Measurements from ENCODE around the gene IL12B. TPM values are rescaled to one million over a fixed set of nuclear protein-coding genes. Genes with fewer than 3 reads are reported as not detected.

The IL12B gene
- total and polyA plus RNA-seq, 5 donors, result not detected

DNA sequence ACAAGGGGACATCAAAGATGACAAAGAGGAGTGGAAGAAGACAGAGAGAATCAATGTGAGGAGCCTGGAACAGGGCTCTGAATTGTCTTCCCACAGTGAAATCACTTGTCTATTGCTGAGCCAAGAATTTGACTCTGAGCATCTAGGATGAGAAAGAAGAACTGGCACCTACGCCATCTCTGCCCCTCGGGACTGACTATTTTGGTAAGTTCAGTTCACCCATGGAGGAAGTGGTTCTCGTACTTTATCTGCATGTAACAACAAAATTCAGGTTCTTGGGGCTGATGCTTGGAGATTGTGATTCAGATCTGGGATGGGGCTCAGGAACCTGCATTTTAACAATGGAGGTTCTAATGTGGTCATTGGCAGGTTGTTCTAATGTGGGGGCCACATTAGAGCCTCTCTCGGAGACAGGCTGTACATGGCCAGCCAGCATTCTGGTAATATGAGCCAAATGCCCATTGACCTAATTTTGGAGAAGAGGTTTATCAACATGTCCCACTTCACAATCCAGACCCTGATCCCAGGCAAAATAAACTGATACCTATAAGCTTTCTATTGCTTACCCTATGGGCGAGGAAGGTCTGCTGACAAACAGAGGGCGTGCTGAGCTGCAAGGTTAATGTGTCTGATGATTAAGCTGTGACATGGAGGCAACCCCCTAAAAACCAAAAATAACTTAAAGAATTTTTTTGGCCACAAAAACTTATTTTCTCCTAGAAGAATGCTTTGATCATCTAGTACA lies 2.7 kb upstream of the IL12B start:
- H3K27me3 ChIP-seq (ENCODE audit: control insufficient read depth, insufficient read depth), result no peaks in the 10 kb centered on the region
- H3K4me1 ChIP-seq (ENCODE audit: control insufficient read depth, insufficient read depth, low read length), result peaks cover 3% of the 10 kb centered on the region
- no peaks in the 10 kb centered on the region for H3K9me3 ChIP-seq (ENCODE audit: control insufficient read depth, low read length)
- WGBS, result 70% methylated on average over 6 of the region's 6 CpGs
- no peak overlapping the region for H3K27ac ChIP-seq (ENCODE audit: low read length)
- no peak for ATAC-seq
- no peak for DNase-seq
- H3K4me3 ChIP-seq (ENCODE audit: low read length), result no peak overlapping the region
- intact Hi-C loops (cut with DNase I), result loop anchor here in 1 of 4 donors (5.0 kb wide), 1 partner anchor 654 kb away; no protein-coding TSS in a partner anchor

DNA sequence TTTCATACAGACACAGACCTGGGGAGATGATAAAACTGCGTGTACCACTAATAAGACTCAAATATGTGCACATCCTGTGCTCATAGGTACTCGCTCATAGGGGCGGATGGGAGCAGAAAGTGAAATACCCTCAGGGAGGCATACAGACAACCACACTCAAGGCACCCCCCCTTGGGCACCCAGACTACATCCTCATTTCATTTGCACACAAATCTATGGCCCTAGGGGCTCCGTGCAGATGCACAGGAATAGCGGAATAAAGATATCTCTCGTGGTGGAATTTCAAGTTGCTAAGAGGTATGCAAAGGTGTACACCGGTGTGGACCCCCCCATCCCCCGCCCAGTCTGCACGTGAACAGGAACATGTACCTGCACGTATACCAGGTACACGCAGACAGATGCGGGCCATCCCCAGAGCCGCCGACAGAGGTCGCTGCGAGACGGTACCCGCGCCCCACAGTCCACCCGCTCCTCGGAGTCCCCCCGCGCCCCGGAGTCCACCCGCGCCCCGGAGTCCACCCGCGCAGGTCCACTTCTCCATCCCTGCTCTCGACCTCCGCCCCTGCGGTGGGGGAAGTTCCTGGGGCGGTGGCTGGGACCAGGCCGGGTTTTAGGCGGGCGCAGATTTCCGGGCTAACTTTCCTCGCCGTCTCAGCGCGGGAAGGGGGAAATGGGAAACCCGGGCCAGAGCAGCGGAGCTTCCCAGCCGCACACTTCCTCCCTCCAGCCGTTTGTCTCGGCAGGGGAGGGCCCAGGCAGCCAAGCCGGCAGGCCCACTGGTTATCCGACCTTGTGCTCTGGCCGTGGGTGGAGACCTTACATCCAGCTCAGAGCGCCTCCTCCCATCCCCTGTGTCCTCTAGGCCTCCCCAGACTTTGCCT lies 1.0 kb upstream of the IL12B start:
- Histone ChIP-seq H3K27ac (ENCODE audit: low read length) (no peak overlapping the region), H3K9me3 (ENCODE audit: control insufficient read depth, low read length) (no peaks in the 10 kb centered on the region), H3K4me1 (ENCODE audit: control insufficient read depth, insufficient read depth, low read length) (no peaks in the 10 kb centered on the region), H3K4me3 (ENCODE audit: low read length) (peak overlapping the region; percentile 33), H3K27me3 (ENCODE audit: control insufficient read depth, insufficient read depth) (peaks cover 2% of the 10 kb centered on the region)
- intact Hi-C loops (cut with DNase I), result loop anchor here in 1 of 4 donors (5.0 kb wide), 1 partner anchor 656 kb away; no protein-coding TSS in a partner anchor
- 5% methylated on average over 50 of the region's 50 CpGs for WGBS
- DNase-seq (peak; percentile 72 to 89 (median 87)), ATAC-seq (peak; percentile 93 to 97)

DNA sequence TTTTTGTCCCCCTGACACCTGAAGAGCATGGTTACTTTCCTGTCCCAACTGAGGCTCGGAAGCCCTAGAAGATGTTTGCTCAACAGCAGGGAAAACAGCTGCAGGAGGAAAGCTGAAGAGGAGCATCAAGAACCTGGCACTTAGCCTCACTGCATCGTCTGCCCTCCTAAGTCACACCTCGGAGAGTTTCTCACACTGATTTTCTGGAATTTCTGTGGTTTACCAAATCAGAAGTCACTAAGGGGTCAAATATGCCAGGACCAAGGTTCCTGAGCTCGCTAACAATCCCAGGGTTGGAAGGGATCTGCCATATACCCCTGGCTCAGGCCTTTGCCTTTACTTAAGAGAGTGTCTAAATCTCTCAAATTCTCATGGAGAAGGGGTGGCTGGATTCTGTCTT lies 5.3 kb downstream of the IL12B start:
- no peak for DNase-seq
- Histone ChIP-seq H3K9me3 (ENCODE audit: control insufficient read depth, low read length) (no peaks in the 10 kb centered on the region), H3K4me1 (ENCODE audit: control insufficient read depth, insufficient read depth, low read length) (no peaks in the 10 kb centered on the region), H3K27ac (ENCODE audit: low read length) (no peak overlapping the region), H3K4me3 (ENCODE audit: low read length) (no peak overlapping the region), H3K27me3 (ENCODE audit: control insufficient read depth, insufficient read depth) (peaks cover 2% of the 10 kb centered on the region)
- ATAC-seq, result no peak
- intact Hi-C loops (cut with DNase I), result no loop called here
- WGBS, result 78% methylated on average over 4 of the region's 4 CpGs

DNA sequence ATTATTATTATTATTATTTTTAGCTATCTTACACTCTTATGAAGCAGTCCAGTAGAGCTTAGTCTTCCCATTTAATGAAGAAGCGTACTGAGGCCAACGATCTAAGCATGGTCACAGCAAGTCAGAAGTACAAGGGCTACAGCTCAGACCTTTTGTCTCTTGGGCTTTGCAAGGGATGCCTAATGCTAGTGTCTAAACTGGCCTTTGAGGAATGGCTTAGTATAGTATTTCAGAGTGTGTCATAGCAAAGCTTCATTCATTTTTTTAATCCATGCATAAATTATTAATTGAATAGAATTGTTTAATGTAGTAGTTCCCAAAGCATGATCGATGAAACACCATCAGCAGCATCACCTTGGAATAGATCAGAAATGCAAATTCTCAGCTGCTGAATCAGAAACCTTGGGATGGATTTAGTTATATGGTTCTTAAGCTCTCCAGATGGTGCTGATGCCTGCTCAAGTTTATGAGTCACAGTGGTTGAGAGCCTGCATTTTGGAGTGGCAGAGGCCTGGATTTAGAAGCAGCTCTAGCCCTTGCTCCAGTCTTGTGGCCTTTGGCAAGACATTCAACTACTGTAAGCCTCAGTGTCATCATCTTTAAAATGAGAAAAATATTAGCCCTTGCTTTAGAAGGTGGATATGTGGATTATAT lies 6.1 kb downstream of the IL12B start:
- intact Hi-C loops (cut with DNase I), result no loop called here

DNA sequence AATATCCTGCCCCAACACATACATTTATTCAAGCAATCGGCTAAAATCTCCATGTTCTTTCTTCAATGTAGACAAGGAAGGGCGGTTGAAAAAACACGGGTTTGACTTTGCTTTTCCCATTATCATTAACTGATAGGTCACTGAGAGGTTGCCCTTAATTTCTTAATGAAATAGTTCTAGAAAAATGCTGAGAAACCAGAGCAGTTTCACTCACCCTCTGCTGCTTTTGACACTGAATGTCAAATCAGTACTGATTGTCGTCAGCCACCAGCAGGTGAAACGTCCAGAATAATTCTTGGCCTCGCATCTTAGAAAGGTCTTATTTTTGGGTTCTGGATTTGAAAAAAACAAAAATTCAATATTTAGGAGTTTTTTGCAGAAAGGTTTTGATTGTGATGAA lies 8.1 kb downstream of the IL12B start:
- H3K27me3 ChIP-seq (ENCODE audit: control insufficient read depth, insufficient read depth), result peaks cover 2% of the 10 kb centered on the region
- no peaks in the 10 kb centered on the region for H3K9me3 ChIP-seq (ENCODE audit: control insufficient read depth, low read length)
- no peaks in the 10 kb centered on the region for H3K4me1 ChIP-seq (ENCODE audit: control insufficient read depth, insufficient read depth, low read length)
- intact Hi-C loops (cut with DNase I), result no loop called here
- no peak overlapping the region for H3K27ac ChIP-seq (ENCODE audit: low read length)
- ATAC-seq (no peak), DNase-seq (no peak)
- WGBS, result 85% methylated on average over 6 of the region's 6 CpGs
- H3K4me3 ChIP-seq (ENCODE audit: low read length), result no peak overlapping the region

More for the DNA sequence above, 6.1 kb downstream of the IL12B start:
- Histone ChIP-seq H3K4me1 (ENCODE audit: control insufficient read depth, insufficient read depth, low read length) (no peaks in the 10 kb centered on the region), H3K9me3 (ENCODE audit: control insufficient read depth, low read length) (no peaks in the 10 kb centered on the region), H3K27ac (ENCODE audit: low read length) (no peak overlapping the region), H3K4me3 (ENCODE audit: low read length) (no peak overlapping the region), H3K27me3 (ENCODE audit: control insufficient read depth, insufficient read depth) (peaks cover 2% of the 10 kb centered on the region)
- DNase-seq (no peak), ATAC-seq (no peak)
- 92% methylated on average over 3 of the region's 3 CpGs for WGBS

DNA sequence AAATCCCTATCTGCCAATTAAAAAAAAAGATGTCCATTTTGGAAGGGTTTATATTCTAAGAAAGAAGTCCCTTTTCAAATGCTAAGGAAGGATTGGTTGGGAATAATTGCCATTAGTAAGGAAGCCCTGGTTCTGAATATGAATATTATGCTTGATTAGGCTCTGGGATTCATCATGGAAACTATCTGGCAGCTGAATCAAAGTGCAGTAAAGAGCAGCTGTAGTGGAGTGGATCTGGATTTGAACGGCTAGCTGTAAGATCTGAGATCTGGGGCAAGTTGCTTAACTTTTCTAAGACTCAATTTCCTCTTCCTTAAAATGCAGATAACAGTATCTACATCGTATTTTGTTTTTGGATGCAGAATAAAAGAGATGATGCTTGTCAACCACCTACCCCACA lies 10.5 kb downstream of the IL12B start:
- no peaks in the 10 kb centered on the region for H3K9me3 ChIP-seq (ENCODE audit: control insufficient read depth, low read length)
- H3K4me1 ChIP-seq (ENCODE audit: control insufficient read depth, insufficient read depth, low read length), result no peaks in the 10 kb centered on the region
- DNase-seq (no peak), ATAC-seq (no peak)
- intact Hi-C loops (cut with DNase I), result loop anchor here in 1 of 4 donors (5.0 kb wide), 1 partner anchor 163 kb away; no protein-coding TSS in a partner anchor
- no peak overlapping the region for H3K27ac ChIP-seq (ENCODE audit: low read length)
- WGBS, result 33% methylated on average over 2 of the region's 2 CpGs
- H3K4me3 ChIP-seq (ENCODE audit: low read length), result no peak overlapping the region
- H3K27me3 ChIP-seq (ENCODE audit: control insufficient read depth, insufficient read depth), result no peaks in the 10 kb centered on the region

DNA sequence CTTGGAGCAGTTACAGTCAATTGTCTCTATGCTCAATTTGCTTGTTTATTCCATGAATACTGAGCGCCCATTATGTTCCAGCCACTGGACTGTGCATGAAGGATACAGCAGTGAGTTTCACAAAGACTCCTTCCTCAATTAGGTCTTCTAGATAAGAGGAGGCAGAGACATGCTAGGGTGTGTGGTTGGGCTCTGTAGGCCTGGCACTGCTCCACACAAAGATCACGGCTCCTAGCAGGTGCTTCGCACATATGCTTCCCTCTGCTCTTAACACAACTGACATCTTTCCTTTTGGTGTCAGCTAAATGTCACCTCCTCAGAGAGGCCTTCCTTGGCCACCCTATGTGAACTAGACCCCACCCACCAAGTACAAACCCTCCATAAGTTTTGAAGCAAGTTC lies 10.9 kb downstream of the IL12B start:
- WGBS, result 62% methylated on average over 3 of the region's 3 CpGs
- no peak overlapping the region for H3K27ac ChIP-seq (ENCODE audit: low read length)
- no peak for DNase-seq
- H3K4me3 ChIP-seq (ENCODE audit: low read length), result no peak overlapping the region
- no peaks in the 10 kb centered on the region for H3K27me3 ChIP-seq (ENCODE audit: control insufficient read depth, insufficient read depth)
- intact Hi-C loops (cut with DNase I), result loop anchor here in 1 of 4 donors (5.0 kb wide), 1 partner anchor 162 kb away; no protein-coding TSS in a partner anchor
- H3K4me1 ChIP-seq (ENCODE audit: control insufficient read depth, insufficient read depth, low read length), result no peaks in the 10 kb centered on the region
- H3K9me3 ChIP-seq (ENCODE audit: control insufficient read depth, low read length), result no peaks in the 10 kb centered on the region
- no peak for ATAC-seq

DNA sequence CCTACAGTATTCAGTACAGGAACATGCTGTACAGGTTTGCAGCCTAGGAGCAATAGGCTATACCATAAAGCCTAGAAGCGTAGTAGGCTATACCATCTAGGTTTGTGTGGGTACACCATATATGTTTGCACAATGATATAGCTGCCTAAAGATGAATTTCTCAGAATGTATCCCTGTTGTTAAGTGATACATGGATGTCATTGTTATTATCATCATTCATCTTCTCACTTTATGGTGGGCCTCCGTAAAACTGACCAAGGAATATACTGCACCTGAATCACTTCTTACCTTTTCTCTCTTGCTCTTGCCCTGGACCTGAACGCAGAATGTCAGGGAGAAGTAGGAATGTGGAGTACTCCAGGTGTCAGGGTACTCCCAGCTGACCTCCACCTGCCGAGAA lies 11.8 kb downstream of the IL12B start:
- DNase-seq, result no peak
- no peak for ATAC-seq
- no peaks in the 10 kb centered on the region for H3K27me3 ChIP-seq (ENCODE audit: control insufficient read depth, insufficient read depth)
- no peaks in the 10 kb centered on the region for H3K4me1 ChIP-seq (ENCODE audit: control insufficient read depth, insufficient read depth, low read length)
- no peaks in the 10 kb centered on the region for H3K9me3 ChIP-seq (ENCODE audit: control insufficient read depth, low read length)
- H3K27ac ChIP-seq (ENCODE audit: low read length), result no peak overlapping the region
- H3K4me3 ChIP-seq (ENCODE audit: low read length), result no peak overlapping the region
- 89% methylated on average over 4 of the region's 4 CpGs for WGBS
- intact Hi-C loops (cut with DNase I), result loop anchor here in 1 of 4 donors (5.0 kb wide), 1 partner anchor 161 kb away; no protein-coding TSS in a partner anchor

DNA sequence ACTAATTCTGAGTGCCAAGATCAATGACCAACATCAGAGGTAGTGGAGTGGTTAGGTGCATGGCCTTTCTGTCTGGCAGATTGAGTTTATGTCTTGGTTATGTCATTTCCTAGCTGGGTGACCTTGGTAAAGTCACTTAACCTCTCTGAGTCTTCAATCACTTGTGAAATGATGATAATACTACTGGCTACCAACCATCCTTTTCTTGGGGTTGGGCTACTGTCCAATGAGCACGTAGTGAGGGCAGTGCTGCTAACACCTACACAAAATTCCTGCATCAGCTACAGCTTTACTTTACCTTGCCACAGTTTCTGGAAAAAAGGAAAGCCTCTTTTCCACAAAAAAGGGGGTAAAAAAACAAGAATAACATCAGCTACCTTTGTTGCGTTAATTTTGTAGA lies 12.4 kb downstream of the IL12B start:
- Histone ChIP-seq H3K4me1 (ENCODE audit: control insufficient read depth, insufficient read depth, low read length) (no peaks in the 10 kb centered on the region), H3K9me3 (ENCODE audit: control insufficient read depth, low read length) (no peaks in the 10 kb centered on the region), H3K27me3 (ENCODE audit: control insufficient read depth, insufficient read depth) (no peaks in the 10 kb centered on the region), H3K4me3 (ENCODE audit: low read length) (no peak overlapping the region), H3K27ac (ENCODE audit: low read length) (no peak overlapping the region)
- ATAC-seq (no peak), DNase-seq (no peak)
- intact Hi-C loops (cut with DNase I), result loop anchor here in 1 of 4 donors (5.0 kb wide), 1 partner anchor 161 kb away; no protein-coding TSS in a partner anchor
- WGBS, result 55% methylated on average over 2 of the region's 2 CpGs

DNA sequence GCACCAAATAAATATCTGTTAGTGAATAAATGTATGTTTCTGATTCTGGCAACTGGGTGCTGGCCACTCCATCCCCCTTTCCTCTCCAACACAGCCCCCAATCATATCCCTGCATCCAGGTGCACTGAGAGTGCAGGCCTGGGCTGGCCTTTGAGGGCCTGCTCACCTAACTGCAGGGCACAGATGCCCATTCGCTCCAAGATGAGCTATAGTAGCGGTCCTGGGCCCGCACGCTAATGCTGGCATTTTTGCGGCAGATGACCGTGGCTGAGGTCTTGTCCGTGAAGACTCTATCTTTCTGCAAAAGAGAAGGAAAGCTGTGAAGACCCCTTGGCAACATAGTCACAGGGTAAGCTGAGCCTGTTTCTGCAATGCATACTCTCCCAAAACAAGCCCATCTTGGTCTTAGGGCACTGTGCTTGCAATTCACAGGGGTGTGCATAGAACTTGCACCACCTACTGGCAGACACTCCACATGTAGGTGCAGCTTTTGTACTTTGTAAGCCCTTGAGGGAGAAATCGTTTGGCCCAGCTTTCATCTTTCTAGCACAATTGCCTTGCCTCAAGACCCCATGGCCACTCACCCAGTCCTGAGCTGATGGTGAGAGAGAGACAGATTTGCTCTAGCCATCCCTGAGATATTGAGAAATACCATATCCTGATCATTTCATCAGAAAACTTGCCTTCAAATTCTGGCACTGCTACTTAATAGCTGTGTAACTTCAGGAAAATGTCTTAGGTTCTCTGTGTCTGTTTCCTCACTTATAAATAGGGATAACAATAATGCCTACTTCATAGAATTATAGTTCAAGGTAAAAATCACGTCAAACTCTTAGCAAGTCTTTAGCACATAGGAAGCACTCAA lies 13.5 kb downstream of the IL12B start:
- Histone ChIP-seq H3K9me3 (ENCODE audit: control insufficient read depth, low read length) (no peaks in the 10 kb centered on the region), H3K4me3 (ENCODE audit: low read length) (no peak overlapping the region), H3K4me1 (ENCODE audit: control insufficient read depth, insufficient read depth, low read length) (no peaks in the 10 kb centered on the region), H3K27me3 (ENCODE audit: control insufficient read depth, insufficient read depth) (no peaks in the 10 kb centered on the region), H3K27ac (ENCODE audit: low read length) (no peak overlapping the region)
- intact Hi-C loops (cut with DNase I), result loop anchor here in 1 of 4 donors (5.0 kb wide), 1 partner anchor 159 kb away; no protein-coding TSS in a partner anchor
- DNase-seq (no peak), ATAC-seq (peak; percentile 24 to 35)
- 76% methylated on average over 9 of the region's 9 CpGs for WGBS

Data from right cardiac atrium (tissue), 5 donors.